SK-N-SH (cell line): ENCODE measurements around the gene TMEM120B. TPM values are rescaled to one million over a fixed set of nuclear protein-coding genes. Genes with fewer than 3 reads are reported as not detected.
A peak's percentile ranks its signal among the peaks of the same experiment; 100 is the strongest.

Experiments
- CTCF ChIA-PET: fragments of 300-600, 350-600 bp; formaldehyde crosslinking; extraction: SDS; loops from one replicate; lab custom pipeline; 2021; lab: Yijun Ruan, JAX
- POLR2A ChIA-PET: fragments of 350-600 bp; sonication (Branson Sonifier 250); formaldehyde crosslinking; extraction: SDS; loops from one replicate; lab custom pipeline; 2020; ENCODE audit warnings: antibody characterized with exemption, inconsistent platforms; lab: Yijun Ruan, JAX
- DNase-seq: peaks from one replicate; pipeline ENCODE4 v3.0.0; 2012
- H2AFZ ChIP-seq: fragments of 200-600 bp; sonication (generic); 2 replicates; pipeline ENCODE4 v1.8.1; 2016; ENCODE audit warnings: antibody characterized with exemption, mild to moderate bottlenecking, low read depth
- H3F3A ChIP-seq: fragments of 200-600 bp; sonication (generic); replicated peaks from 2 replicates; pipeline ENCODE3; 2016; ENCODE audit warnings: antibody characterized with exemption, mild to moderate bottlenecking; ENCODE audit not compliant: insufficient read depth
- H3K27ac ChIP-seq, 2 experiments: fragments of 200-500 bp in 1 of 2; fragments of 200-600 bp in 1 of 2; sonication (Bioruptor generic) in 1 of 2; sonication (generic), shearing (Covaris generic) in 1 of 2; 2 replicates each; pipeline versions ENCODE4 v1.5.1 to v1.6.1; 2014 to 2016; ENCODE audit warnings: low read depth in 2 of 2, inconsistent platforms in 1 of 2, low read length in 1 of 2, mild to moderate bottlenecking in 1 of 2, mixed read lengths in 1 of 2
- H3K27me3 ChIP-seq: fragments of 200-600 bp; sonication (generic), shearing (Covaris generic); 2 replicates; pipeline ENCODE4 v1.6.1; 2016; ENCODE audit warnings: mixed run types; ENCODE audit not compliant: insufficient read depth
- H3K36me3 ChIP-seq, 2 experiments: fragments of 200-500 bp in 1 of 2; fragments of 200-600 bp in 1 of 2; sonication (Bioruptor generic) in 1 of 2; sonication (generic) in 1 of 2; replicated peaks in 1 of 2; 2 replicates each; pipeline versions ENCODE3 to v1.5.1; 2014 to 2016; ENCODE audit warnings: low read length in 1 of 2, mild to moderate bottlenecking in 1 of 2; ENCODE audit not compliant: insufficient read depth in 2 of 2, control insufficient read depth in 1 of 2
- H3K4me1 ChIP-seq, 2 experiments: fragments of 200-500 bp in 1 of 2; fragments of 200-600 bp in 1 of 2; sonication (Bioruptor generic) in 1 of 2; sonication (generic), shearing (Covaris generic) in 1 of 2; 2 replicates each; pipeline versions ENCODE4 v1.5.1 to v1.6.1; 2014 to 2016; ENCODE audit warnings: low read depth in 1 of 2, low read length in 1 of 2, mixed run types in 1 of 2; ENCODE audit not compliant: insufficient read depth in 2 of 2, control insufficient read depth in 1 of 2
- H3K4me2 ChIP-seq: fragments of 200-600 bp; sonication (generic), shearing (Covaris generic); 2 replicates; pipeline ENCODE4 v1.6.1; 2017; ENCODE audit warnings: mixed run types
- H3K4me3 ChIP-seq, 2 experiments: fragments of 200-500 bp in 1 of 2; fragments of 200-600 bp in 1 of 2; sonication (Bioruptor generic) in 1 of 2; sonication (generic), shearing (Covaris generic) in 1 of 2; 2 replicates each; pipeline versions ENCODE4 v1.5.1 to v1.8.1; 2014 to 2016; ENCODE audit warnings: low read depth in 2 of 2, inconsistent platforms in 1 of 2, low read length in 1 of 2, mild to moderate bottlenecking in 1 of 2, mixed read lengths in 1 of 2, moderate library complexity in 1 of 2
- H3K79me2 ChIP-seq: fragments of 200-600 bp; sonication (generic); 2 replicates; pipeline ENCODE4 v1.8.1; 2017; ENCODE audit warnings: mild to moderate bottlenecking; ENCODE audit not compliant: insufficient read depth
- H3K9ac ChIP-seq: fragments of 200-600 bp; sonication (generic); 2 replicates; pipeline ENCODE4 v1.6.1; 2017; ENCODE audit warnings: mixed run types
- H3K9me2 ChIP-seq: fragments of 200-600 bp; sonication (generic); 2 replicates; pipeline ENCODE4 v1.6.1; 2017; ENCODE audit warnings: mixed run types
- H3K9me3 ChIP-seq: fragments of 200-600 bp; sonication (generic); 2 replicates; pipeline ENCODE4 v1.6.1; 2017; ENCODE audit warnings: mixed run types, mild to moderate bottlenecking, moderate library complexity
- H4K20me1 ChIP-seq: fragments of 200-600 bp; sonication (generic); 2 replicates; pipeline ENCODE4 v1.6.1; 2017; ENCODE audit warnings: mild to moderate bottlenecking, mixed run types; ENCODE audit not compliant: insufficient read depth
- CHD2 ChIP-seq: fragments of 150-350 bp; IDR thresholded peaks from 2 replicates; pipeline ENCODE4 v1.6.1; 2018; ENCODE audit warnings: low read length; ENCODE audit not compliant: partially characterized antibody
- ELF1 ChIP-seq: IDR thresholded peaks from 2 replicates; pipeline ENCODE4 v1.4.0; 2012
- EP300 ChIP-seq, 2 experiments: IDR thresholded peaks; 2 replicates each; pipeline versions ENCODE4 v1.4.0 to v1.6.1; 2012; ENCODE audit warnings: borderline replicate concordance in 1 of 2, low read depth in 1 of 2, low read length in 1 of 2
- EZH2phosphoT487 ChIP-seq: fragments of 200-600 bp; sonication (generic); IDR thresholded peaks from 2 replicates; pipeline ENCODE4 v1.6.1; 2017; ENCODE audit warnings: low read depth, mixed run types, mild to moderate bottlenecking, antibody characterized with exemption, moderate library complexity, borderline replicate concordance
- FOXM1 ChIP-seq: IDR thresholded peaks from 2 replicates; pipeline ENCODE4 v1.4.0; 2012; ENCODE audit warnings: low read depth, mild to moderate bottlenecking
- GABPA ChIP-seq: IDR thresholded peaks from 2 replicates; pipeline ENCODE4 v1.4.0; 2012; ENCODE audit warnings: low read depth, mild to moderate bottlenecking
- GATA2 ChIP-seq: sonication (generic); formaldehyde crosslinking; IDR thresholded peaks from 2 replicates; pipeline ENCODE4 v1.5.0; 2020; ENCODE audit warnings: mild to moderate bottlenecking, missing genetic modification reagents
- MEF2A ChIP-seq: IDR thresholded peaks from 2 replicates; pipeline ENCODE4 v1.4.0; 2012; ENCODE audit warnings: low read depth, borderline replicate concordance
- MXI1 ChIP-seq: IDR thresholded peaks from 2 replicates; pipeline ENCODE4 v1.6.1; 2012; ENCODE audit warnings: mild to moderate bottlenecking, low read depth, low read length, improper control_type of control experiment
- NFIC ChIP-seq: IDR thresholded peaks from 2 replicates; pipeline ENCODE4 v1.4.0; 2012; ENCODE audit warnings: borderline replicate concordance
- NRF1 ChIP-seq: IDR thresholded peaks from 2 replicates; pipeline ENCODE4 v1.6.1; 2012; ENCODE audit warnings: low read depth, mild to moderate bottlenecking, low read length
- RAD21 ChIP-seq: IDR thresholded peaks from 2 replicates; pipeline ENCODE4 v1.6.1; 2012; ENCODE audit warnings: mild to moderate bottlenecking, low read length
- RFX5 ChIP-seq: IDR thresholded peaks from 2 replicates; pipeline ENCODE4 v1.6.1; 2012; ENCODE audit warnings: mild to moderate bottlenecking, improper control_type of control experiment, low read length
- RXRA ChIP-seq: IDR thresholded peaks from 2 replicates; pipeline ENCODE4 v1.4.0; 2012; ENCODE audit warnings: low read depth, mild to moderate bottlenecking, borderline replicate concordance
- SMC3 ChIP-seq: IDR thresholded peaks from 2 replicates; pipeline ENCODE4 v1.6.1; 2012; ENCODE audit warnings: low read depth, low read length, improper control_type of control experiment
- TAF1 ChIP-seq: IDR thresholded peaks from 2 replicates; pipeline ENCODE4 v1.6.1; 2012; ENCODE audit warnings: low read depth, mild to moderate bottlenecking, low read length, moderate library complexity, borderline replicate concordance
- WGBS: methylation state at CpG from one replicate; pipeline ENCODE4 v1.1.6; 2017; ENCODE audit warnings: low lambda C conversion rate; 5-methylcytosine and 5-hydroxymethylcytosine counted together
- polyA plus RNA-seq, 3 experiments: library from polyadenylated mRNA; depleted of rRNA; stranded (reverse); fragments of >200 nt; gene quantifications; 2 replicates each; pipeline ENCODE4 v1.2.3, GENCODE V29; 2012
- TF ChIP-seq, protein P1 (sequence below): fragments of 200-600 bp; sonication (generic); IDR thresholded peaks from 2 replicates; pipeline ENCODE4 v1.6.1; 2017; ENCODE audit warnings: antibody characterized with exemption, mild to moderate bottlenecking, moderate library complexity
- TF ChIP-seq, protein P2 (sequence below): fragments of 150-350 bp; IDR thresholded peaks from 2 replicates; pipeline ENCODE4 v1.6.1; 2017; ENCODE audit warnings: antibody characterized with exemption, low read length, low read depth, borderline replicate concordance
- TF ChIP-seq, protein P3 (sequence below): IDR thresholded peaks from 2 replicates; pipeline ENCODE4 v1.4.0; 2012; ENCODE audit warnings: low read depth

TMEM120B gene
- polyA plus RNA-seq, 1 of the 3 experiments (the other 2 are of a cell fraction), result 15.4 TPM

DNA sequence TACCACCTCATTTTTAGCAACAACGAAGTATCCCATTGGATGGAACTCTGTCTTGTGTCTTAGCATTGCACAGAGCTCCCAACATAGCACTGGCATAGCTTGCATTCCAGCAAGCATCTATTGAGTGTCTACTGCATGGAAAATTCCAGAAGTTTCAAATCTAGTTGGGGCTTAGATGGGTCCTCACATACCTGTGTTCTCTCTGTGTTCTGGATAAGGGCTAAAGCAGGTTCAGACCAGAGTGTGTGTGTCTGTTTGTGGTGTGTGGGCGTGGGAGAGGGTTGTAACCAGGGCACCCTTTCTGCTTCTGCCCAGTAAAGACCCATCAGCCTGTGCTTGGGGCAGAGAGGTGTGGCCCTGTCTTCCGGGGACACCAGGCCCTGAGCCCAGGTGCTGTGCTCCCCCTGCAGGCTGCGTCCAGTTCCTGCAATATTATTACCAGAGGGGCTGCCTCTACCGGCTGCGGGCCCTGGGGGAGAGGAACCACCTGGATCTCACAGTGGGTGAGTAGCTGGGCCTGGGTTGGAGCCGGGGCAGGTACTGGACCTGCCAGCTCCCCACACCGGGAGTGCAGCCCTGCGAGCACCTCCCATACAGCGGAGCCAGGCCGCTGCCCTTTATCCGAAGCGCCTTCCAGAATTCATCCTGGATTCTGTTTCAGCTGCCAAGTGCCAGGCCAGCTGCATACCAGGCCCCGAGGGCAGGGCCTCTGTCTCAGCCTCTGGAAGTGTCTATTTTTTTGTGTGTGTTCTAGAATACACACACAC is 60.6 kb downstream of the TMEM120B start:
- 22% methylated on average over 7 of the region's 14 CpGs for WGBS

DNA sequence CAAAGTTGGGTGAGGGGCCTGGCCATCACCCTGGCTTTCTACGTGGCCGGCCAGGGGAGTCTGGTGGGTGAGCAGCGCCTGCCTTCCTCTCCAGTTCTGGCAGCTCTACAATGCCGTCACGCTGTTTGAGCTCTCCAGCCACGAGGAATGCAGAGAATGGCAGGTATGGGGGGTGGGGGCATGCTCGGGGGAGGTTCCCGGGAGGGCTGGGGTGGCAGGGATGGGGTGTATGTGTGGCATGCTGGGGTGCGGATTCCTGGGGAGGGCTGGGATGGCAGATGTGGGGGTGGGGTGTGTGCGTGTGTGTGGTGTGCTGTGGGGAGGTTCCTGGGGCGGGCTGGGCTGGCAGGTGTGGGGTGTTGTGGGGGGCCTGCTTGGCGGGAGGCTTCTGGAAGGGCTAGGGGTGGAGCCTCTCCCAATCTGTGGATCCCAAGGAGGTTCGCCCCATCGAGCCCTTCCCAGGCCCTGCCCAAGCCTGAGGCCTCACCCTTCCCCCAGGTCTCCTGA is 62.5 kb downstream of the TMEM120B start:
- H3K27ac ChIP-seq, result no peak overlapping the region
- peaks cover 0 to 3% of the 10 kb centered on the region in 2 experiments for H3K36me3 ChIP-seq
- no peak overlapping the region for H2AFZ ChIP-seq
- H3K9me3 ChIP-seq, result no peaks in the 10 kb centered on the region
- H3K9ac ChIP-seq, result no peak overlapping the region
- no peak for DNase-seq
- H3K4me3 ChIP-seq, result no peak overlapping the region
- 96% methylated on average over 4 of the region's 14 CpGs for WGBS
- H3K4me1 ChIP-seq, result peaks cover 0 to 9% of the 10 kb centered on the region in 2 experiments; a peak in 1 of 4 replicates
- no peak overlapping the region for H3K4me2 ChIP-seq
- CTCF ChIA-PET, result interaction anchor here (0.8 to 25.7 kb wide), 11 partner anchors 9 to 114 kb away, joined by 3 to 382 read pairs (median 4); partner anchors contain the start of genes PSMD9 and RHOF
- H3K79me2 ChIP-seq, result no peaks in the 10 kb centered on the region
- no peaks in the 10 kb centered on the region for H3K27me3 ChIP-seq
- no peaks in the 10 kb centered on the region for H4K20me1 ChIP-seq
- no peaks in the 10 kb centered on the region for H3F3A ChIP-seq
- TF ChIP-seq RAD21 (no peak), EZH2phosphoT487 (no peak), GABPA (no peak), GATA2 (no peak), SMC3 (no peak), CHD2 (no peak), NFIC (no peak), EP300 (IDR thresholded peaks at IDR 0.05; ENCODE audit: borderline replicate concordance in 1 of 2, low read depth in 1 of 2, low read length in 1 of 2) (no peak), MXI1 (no peak), TAF1 (no peak), RXRA (no peak)
- TF ChIP-seq, protein P1, sequence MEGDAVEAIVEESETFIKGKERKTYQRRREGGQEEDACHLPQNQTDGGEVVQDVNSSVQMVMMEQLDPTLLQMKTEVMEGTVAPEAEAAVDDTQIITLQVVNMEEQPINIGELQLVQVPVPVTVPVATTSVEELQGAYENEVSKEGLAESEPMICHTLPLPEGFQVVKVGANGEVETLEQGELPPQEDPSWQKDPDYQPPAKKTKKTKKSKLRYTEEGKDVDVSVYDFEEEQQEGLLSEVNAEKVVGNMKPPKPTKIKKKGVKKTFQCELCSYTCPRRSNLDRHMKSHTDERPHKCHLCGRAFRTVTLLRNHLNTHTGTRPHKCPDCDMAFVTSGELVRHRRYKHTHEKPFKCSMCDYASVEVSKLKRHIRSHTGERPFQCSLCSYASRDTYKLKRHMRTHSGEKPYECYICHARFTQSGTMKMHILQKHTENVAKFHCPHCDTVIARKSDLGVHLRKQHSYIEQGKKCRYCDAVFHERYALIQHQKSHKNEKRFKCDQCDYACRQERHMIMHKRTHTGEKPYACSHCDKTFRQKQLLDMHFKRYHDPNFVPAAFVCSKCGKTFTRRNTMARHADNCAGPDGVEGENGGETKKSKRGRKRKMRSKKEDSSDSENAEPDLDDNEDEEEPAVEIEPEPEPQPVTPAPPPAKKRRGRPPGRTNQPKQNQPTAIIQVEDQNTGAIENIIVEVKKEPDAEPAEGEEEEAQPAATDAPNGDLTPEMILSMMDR, result no peak
- TF ChIP-seq, protein P2, sequence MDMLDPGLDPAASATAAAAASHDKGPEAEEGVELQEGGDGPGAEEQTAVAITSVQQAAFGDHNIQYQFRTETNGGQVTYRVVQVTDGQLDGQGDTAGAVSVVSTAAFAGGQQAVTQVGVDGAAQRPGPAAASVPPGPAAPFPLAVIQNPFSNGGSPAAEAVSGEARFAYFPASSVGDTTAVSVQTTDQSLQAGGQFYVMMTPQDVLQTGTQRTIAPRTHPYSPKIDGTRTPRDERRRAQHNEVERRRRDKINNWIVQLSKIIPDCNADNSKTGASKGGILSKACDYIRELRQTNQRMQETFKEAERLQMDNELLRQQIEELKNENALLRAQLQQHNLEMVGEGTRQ, result no peak
- POLR2A ChIA-PET, result no interaction called here
- H3K9me2 ChIP-seq, result no peaks in the 10 kb centered on the region

More for the DNA sequence above, 60.6 kb downstream of the TMEM120B start:
- H3K4me3 ChIP-seq, result no peak overlapping the region; a peak in 1 of 4 replicates
- no peaks in the 10 kb centered on the region for H4K20me1 ChIP-seq
- H3K9me3 ChIP-seq, result no peaks in the 10 kb centered on the region
- no peaks in the 10 kb centered on the region for H3K9me2 ChIP-seq
- TF ChIP-seq, protein P1, result peak; percentile 89
- no peak for TF ChIP-seq MXI1
- TF ChIP-seq, protein P3, sequence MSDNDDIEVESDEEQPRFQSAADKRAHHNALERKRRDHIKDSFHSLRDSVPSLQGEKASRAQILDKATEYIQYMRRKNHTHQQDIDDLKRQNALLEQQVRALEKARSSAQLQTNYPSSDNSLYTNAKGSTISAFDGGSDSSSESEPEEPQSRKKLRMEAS, result no peak
- TF ChIP-seq RFX5, result no peak
- TF ChIP-seq ELF1, result peak; percentile 50; the same call in 1 of the 2 replicates
- no peak for TF ChIP-seq FOXM1
- no peak for TF ChIP-seq NFIC
- TF ChIP-seq EP300 (IDR thresholded peaks at IDR 0.05; ENCODE audit: borderline replicate concordance in 1 of 2, low read depth in 1 of 2, low read length in 1 of 2), result 0 out of 4 replicates have a peak, but pooled peaks of 1 of the 2 experiments have one; percentile 12
- no peak for TF ChIP-seq GATA2
- no peak for TF ChIP-seq NRF1
- peak; percentile 92 for TF ChIP-seq SMC3
- no peak for TF ChIP-seq MEF2A
- TF ChIP-seq RAD21, result peak; percentile 88
- no peak for TF ChIP-seq GABPA
- CTCF ChIA-PET, result interaction anchor here (0.6 to 25.7 kb wide), 30 partner anchors 9 to 279 kb away, joined by 3 to 382 read pairs (median 4); partner anchors contain the start of genes PSMD9, RHOF and TMEM120B
- H3K4me2 ChIP-seq, result no peak overlapping the region
- no peak overlapping the region for H2AFZ ChIP-seq
- no peaks in the 10 kb centered on the region for H3K36me3 ChIP-seq
- DNase-seq, result peak; percentile 91
- H3K79me2 ChIP-seq, result no peaks in the 10 kb centered on the region
- peaks cover 3% of the 10 kb centered on the region for H3F3A ChIP-seq
- H3K4me1 ChIP-seq, result peaks cover 0 to 12% of the 10 kb centered on the region in 2 experiments; a peak in 1 of 4 replicates
- H3K27me3 ChIP-seq, result no peaks in the 10 kb centered on the region
- H3K9ac ChIP-seq, result no peak overlapping the region
- POLR2A ChIA-PET, result interaction anchor here (0.6 kb wide), 1 partner anchor 80 kb away, joined by 3 read pairs; no protein-coding TSS in a partner anchor
- H3K27ac ChIP-seq, result peak overlapping the region in 1 of 2 experiments; percentile 45; a peak in 1 of 4 replicates
